Keratinocyte (primary cell): ENCODE measurements around the gene ARHGAP15.

Experiments
- CTCF ChIP-seq, 3 experiments: IDR thresholded peaks in 1 of 3; conservative IDR thresholded peaks in 1 of 3; optimal IDR thresholded peaks in 1 of 3; 2 replicates in 2 of 3; 3 replicates in 1 of 3; pipeline versions ENCODE3 to v1.5.1; 2011; ENCODE audit warnings: low read length in 3 of 3, mild to moderate bottlenecking in 3 of 3, moderate library complexity in 2 of 3, control low read depth in 1 of 3, inconsistent platforms in 1 of 3; ENCODE audit not compliant: insufficient read depth in 2 of 3; ENCODE audit errors: extremely low read depth in 1 of 3
- EZH2 ChIP-seq: IDR thresholded peaks from one replicate; pipeline ENCODE4 v1.6.1; 2012; ENCODE audit warnings: inconsistent platforms, mild to moderate bottlenecking, low read length, moderate library complexity

- no peak for TF ChIP-seq CTCF (optimal IDR thresholded peaks at IDR 0.05 in 1 of 3, IDR thresholded peaks at IDR 0.05 in 1 of 3, conservative IDR thresholded peaks at IDR 0.05 in 1 of 3; ENCODE audit: extremely low read depth in 1 of 3, insufficient read depth in 2 of 3, low read length in 3 of 3)
- TF ChIP-seq EZH2 = no peak
Observed at GRCh38 chr2:143688815-143689214, 559.6 kb downstream of the ARHGAP15 start.
